Ishikawa (cell line): ENCODE data around the gene TENT5A.

Source experiments
- CEBPB ChIP-seq: IDR thresholded peaks from 2 replicates; pipeline ENCODE4 v1.6.1; 2012
- CREB1 ChIP-seq: IDR thresholded peaks from 2 replicates; pipeline ENCODE4 v1.6.1; 2012; ENCODE audit warnings: low read depth
- EGR1 ChIP-seq: IDR thresholded peaks from 2 replicates; pipeline ENCODE4 v1.6.1; 2012
- EP300 ChIP-seq: IDR thresholded peaks from 2 replicates; pipeline ENCODE4 v1.6.1; 2012; ENCODE audit warnings: borderline replicate concordance
- FOXM1 ChIP-seq: IDR thresholded peaks from 2 replicates; pipeline ENCODE4 v1.6.1; 2012; ENCODE audit warnings: low read depth, borderline replicate concordance
- MAX ChIP-seq: IDR thresholded peaks from 2 replicates; pipeline ENCODE4 v1.6.1; 2012
- NFIC ChIP-seq: IDR thresholded peaks from 2 replicates; pipeline ENCODE4 v1.6.1; 2012
- RAD21 ChIP-seq: IDR thresholded peaks from 2 replicates; pipeline ENCODE4 v1.6.1; 2012; ENCODE audit warnings: low read depth
- REST ChIP-seq: IDR thresholded peaks from 2 replicates; pipeline ENCODE4 v1.6.1; 2012; ENCODE audit warnings: low read depth, mild to moderate bottlenecking
- TAF1 ChIP-seq: IDR thresholded peaks from 2 replicates; pipeline ENCODE4 v1.6.1; 2012; ENCODE audit warnings: low read depth, mild to moderate bottlenecking
- TCF12 ChIP-seq: IDR thresholded peaks from 2 replicates; pipeline ENCODE4 v1.6.1; 2012; ENCODE audit warnings: low read depth
- TEAD4 ChIP-seq: IDR thresholded peaks from 2 replicates; pipeline ENCODE4 v1.6.1; 2012
- YY1 ChIP-seq: IDR thresholded peaks from 2 replicates; pipeline ENCODE4 v1.6.1; 2012; ENCODE audit warnings: low read depth
- ZBTB7A ChIP-seq: IDR thresholded peaks from 2 replicates; pipeline ENCODE4 v1.6.1; 2012; ENCODE audit warnings: low read depth

DNA sequence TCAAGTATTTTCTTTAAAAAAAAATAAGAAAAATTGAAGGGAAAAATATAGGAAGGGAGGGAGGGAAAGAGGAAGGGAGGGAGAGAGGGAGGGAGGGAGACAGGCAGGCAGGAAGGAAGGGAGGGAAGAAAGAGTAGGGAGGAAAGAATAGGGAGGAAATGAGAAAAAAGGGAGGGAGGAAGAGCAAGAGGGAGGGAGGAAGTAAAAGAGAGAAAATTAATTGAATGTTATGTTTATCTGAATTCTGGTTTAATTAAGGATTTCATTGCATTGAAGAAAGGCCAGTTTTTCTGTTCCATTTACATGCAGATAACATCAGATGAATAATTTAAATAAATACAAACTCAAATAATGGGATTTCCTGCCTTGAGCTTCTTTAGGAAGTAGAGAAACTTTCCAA is 47.8 kb downstream of the TENT5A start:
- no peak for TF ChIP-seq EP300
- TF ChIP-seq ZBTB7A, result no peak
- no peak for TF ChIP-seq CEBPB
- no peak for TF ChIP-seq MAX
- no peak for TF ChIP-seq FOXM1
- TF ChIP-seq REST, result no peak
- no peak for TF ChIP-seq TCF12
- TF ChIP-seq TAF1, result no peak
- TF ChIP-seq TEAD4, result no peak
- no peak for TF ChIP-seq CREB1
- TF ChIP-seq NFIC, result no peak
- TF ChIP-seq RAD21, result no peak
- TF ChIP-seq EGR1, result no peak
- no peak for TF ChIP-seq YY1
